Activated naive CD4-positive, alpha-beta T cell treated with anti-CD3 and anti-CD28 coated beads, Interleukin-2, amount 50 U/mL, for 16 hours (primary cell): Measurements from ENCODE around the gene EPB41L5.
A peak's percentile ranks its signal among the peaks of the same experiment; 100 is the strongest.

Experiments used
- DNase-seq: peaks from one replicate; pipeline ENCODE4 v3.0.0-alpha.2; 2020

EPB41L5 gene

DNA sequence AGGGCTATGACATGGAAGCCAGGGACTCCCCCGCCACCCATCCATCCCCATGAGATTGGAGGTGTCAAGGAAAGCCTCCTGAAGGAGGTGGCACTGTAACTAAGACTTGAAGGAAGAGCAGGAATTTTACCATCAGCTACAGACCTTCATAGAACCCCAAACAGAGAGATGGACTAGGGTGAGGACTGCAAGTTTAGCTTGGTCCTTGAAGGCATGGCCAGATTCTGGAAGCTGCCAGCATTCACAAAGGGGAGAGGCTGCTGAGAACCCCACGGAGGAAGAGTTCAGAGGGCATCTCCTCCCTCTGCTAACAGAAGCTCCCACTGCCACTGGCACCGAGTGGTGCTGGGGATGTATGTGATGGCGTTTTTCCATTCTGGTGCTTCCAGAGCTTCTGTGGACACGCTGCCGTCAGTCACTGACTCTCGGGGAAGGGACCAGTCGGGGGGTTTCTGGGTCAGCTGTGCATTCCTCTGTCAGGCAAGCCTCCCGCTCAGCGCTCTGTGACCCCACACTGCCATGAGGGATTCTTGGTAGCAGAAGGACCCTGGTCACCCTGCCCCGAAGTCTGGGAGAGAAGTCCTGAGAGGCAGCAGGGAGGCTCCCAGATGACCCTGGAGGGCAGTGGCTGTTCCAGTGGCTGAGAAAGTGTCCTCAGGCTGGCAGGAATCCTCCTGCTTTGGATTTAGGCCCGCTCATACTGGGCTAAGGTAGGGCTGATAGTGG is 192.2 kb downstream of the EPB41L5 start:
- no peak for DNase-seq

DNA sequence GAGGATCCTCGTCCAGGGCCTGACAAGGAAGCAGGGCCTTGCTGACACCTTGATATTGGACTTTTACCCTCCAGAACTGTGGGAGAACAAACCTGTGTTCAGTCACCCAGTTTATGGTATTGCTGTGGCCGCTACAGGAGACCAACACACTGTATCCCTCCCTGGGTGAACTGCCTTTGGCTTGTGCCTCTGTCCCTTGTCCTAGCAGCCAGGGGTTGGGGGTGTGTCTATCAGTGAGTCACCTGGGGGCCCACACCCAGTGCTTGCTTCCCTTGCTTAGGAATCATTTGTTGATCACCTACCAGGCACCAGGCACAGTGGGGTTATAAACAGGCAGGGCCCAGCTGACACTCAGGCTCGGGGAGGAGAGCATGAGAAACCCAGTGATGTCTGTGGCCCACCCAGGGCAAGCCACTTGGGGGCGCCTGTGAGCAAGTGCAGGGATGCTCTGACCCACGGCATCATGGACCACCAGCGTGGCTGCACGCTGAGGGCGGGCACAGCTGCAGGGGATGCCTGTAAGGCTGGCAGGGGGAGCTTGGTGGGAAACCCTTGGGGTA is 193.2 kb downstream of the EPB41L5 start:
- no peak for DNase-seq

DNA sequence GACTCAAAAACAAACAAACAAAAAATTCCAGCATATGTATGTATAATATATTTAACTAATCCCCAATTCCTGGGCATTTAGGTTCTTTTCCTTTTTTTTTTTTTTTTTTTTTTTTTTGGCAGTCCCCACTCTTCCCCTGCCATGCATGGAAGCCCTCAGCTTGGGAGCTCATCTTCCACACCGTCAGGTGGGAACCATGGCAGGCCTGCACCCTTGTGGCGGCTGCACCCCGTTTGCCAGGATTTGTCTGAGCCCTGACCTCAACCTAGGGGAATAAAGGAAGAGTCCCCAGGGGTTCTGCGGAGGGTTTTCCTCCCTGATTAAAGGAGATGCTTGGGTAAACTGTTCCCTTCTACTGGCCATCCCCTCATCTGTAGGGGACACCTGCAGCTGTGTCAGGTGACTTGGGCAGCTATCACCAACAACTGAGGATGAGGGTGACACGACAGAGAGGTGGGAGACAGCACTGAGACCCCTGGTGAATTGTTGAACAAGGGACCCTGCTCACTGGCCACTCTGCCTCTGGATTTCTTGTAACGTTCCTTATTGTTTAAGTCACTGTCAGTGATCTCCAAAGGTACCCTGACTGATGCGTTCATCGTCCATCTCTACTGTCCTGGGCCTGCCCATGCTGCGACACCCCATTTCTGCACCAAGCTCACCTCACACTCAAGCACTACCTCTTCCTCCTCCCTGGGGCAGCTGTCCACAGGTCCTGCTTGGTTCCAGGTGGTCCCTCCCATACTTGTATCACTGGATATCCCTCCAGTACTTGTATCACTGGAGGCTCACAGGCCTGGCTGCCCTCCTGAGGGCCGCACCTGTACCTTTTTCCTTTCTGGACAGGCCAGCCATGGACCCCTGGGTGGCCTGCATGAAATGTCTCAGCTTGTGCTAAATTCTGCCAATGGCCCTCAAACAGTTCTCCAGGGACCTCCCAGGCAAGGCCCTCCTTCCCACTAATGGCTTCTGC is 195.8 kb downstream of the EPB41L5 start:
- DNase-seq = no peak

DNA sequence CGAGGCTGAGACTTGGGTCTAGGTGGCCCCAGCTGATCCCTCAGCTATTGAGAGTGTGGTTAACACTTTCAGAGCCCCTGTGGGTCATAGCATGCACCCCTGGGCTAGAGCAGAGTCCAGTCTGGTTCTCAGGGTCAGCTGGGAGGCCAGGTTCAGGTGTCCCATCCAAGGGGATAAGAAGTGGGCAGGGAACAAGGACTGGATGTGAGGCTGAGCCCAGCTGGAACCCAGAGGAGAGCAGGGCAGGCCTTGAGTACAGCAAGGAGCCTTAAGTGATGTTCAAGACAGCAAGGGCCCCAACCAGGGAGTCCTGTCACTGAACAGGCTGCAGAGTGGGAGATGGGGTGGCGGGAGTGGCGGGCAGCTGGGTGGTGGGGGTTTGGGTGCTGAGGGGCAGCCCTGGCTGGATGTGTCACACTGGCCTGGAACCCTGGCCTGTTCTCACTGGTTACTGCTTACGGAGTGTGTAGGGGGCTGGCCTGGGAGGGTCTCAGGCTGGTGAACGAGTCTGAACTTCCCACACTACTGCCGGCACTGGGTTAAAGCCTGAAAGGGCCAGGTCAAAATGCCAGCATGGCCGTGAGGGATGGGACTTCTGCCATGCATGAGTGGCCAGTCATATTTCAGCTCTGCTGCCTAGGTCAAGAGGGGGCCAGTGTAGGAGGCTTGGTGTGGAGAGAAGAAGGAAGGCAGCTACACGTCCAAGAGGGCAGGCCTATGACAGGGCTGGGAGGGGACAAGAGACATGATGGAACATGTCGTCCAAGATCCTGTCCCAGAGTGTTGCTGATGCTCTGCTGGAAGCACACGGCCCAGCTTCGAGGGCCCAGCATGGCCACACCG is 196.8 kb downstream of the EPB41L5 start:
- no peak for DNase-seq

DNA sequence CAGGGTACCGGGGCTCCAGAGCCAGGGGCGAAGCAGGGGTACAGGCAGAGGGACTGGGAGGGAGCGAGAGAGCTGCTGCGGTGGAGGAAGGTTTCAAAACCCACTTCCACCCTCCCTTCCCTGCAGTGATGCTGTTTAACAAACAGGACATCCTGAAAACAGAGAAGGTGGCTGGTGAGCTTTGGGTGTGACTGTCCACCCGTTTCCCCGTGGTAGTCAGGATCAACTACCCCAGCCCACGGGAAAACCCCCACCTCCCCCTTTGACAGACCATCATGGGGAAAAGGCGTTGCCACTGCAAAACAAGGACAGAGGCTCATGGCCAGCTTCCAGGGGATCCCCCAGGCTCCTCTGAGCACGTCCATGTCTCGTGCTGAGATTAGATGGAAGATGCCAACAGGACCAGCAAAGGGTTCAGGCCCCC is 197.4 kb downstream of the EPB41L5 start:
- no peak for DNase-seq

DNA sequence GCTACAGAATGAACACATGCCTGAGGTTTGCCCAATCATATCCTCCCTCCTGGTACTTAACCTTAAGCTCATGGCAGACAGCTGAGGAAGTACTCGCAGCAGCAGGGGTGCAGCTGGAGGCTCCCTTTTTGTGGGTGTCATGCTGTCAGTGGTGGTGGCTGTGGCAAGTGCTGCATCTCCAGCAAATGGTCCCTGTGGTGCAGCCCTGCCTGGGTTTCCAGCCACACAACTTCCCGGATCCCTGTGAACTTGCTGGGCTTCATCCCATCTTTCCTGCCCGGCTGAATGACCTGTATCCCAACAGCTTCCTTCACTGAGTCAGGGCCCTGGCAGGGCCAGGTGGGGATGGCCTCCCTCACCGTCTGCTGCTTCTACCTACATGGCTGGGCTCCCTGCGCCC is 205.3 kb downstream of the EPB41L5 start:
- no peak for DNase-seq

DNA sequence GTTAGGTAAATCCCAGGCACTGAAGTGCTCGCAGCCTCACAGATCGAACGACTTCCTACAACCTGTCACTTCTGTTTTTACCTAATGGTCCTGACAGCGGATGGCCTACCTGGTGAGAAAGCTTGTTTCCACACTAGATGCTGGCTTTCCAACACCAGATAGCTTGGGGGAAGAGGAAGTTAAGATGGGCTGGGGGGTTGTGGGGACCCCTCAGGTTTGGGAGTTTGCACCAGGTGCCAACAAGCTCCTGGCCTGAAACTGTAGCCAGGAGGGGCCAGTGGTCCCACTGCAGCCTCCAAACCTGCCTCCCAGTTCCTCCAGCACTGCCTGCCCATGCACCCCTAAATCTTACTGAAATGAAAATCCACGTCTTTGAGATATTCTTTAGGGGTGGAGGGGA is 206.4 kb downstream of the EPB41L5 start:
- DNase-seq = no peak

DNA sequence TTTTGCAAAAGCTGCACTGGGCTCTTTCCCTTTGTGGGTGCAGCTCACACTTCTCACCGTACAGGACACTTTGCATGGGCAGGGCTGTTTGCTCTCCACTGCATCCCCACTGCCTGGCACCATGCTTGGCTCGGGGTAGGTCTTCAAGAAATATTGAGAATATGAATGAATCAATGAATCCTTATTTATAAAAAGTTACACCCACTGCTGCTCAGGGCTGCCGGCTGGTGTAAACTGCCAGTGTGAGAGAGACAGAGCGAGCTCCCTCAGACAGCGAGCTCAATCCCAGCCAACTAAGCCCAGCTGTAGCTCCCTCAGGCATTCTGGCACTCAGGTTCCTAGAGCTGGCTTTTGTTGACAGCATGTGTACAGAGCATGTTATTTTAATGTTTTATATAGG is 206.9 kb downstream of the EPB41L5 start:
- no peak for DNase-seq

DNA sequence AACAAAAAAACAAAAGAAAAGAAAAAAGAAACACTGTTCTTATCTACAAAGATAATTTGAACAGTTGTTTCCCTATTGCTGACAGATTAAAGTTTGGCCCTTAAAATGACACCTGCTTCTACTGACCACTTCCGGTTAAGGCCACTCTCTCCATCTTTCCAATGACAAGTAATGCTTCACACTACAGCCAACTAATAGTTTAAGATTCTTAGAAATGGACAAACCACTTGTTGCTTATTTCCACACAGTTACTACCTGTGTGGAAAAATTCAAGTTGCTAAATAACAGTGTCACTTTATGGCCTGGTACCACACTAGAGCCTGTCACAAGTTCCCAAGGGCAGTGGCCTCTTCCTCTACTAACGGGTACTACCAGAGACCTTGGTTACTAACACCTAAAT is 207.9 kb downstream of the EPB41L5 start:
- DNase-seq = no peak

DNA sequence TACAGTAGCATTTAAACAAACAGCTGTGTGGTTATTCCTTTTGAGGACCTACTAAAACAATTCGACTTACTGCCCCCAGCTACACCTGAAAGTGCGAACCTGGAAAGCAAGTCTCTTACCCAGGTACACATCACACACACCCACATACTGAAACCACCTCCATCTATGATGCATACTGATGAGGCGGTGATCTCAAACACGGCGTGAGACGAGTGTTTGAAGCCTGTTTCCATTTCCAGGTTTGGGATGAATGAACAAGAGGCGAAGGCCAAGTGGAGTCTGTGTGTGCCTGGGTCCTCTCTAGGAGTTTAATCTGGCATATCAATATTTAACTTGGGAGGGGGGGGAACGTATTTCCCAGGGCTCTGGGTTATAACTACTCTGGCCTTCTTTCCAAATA is 208.7 kb downstream of the EPB41L5 start:
- no peak for DNase-seq

DNA sequence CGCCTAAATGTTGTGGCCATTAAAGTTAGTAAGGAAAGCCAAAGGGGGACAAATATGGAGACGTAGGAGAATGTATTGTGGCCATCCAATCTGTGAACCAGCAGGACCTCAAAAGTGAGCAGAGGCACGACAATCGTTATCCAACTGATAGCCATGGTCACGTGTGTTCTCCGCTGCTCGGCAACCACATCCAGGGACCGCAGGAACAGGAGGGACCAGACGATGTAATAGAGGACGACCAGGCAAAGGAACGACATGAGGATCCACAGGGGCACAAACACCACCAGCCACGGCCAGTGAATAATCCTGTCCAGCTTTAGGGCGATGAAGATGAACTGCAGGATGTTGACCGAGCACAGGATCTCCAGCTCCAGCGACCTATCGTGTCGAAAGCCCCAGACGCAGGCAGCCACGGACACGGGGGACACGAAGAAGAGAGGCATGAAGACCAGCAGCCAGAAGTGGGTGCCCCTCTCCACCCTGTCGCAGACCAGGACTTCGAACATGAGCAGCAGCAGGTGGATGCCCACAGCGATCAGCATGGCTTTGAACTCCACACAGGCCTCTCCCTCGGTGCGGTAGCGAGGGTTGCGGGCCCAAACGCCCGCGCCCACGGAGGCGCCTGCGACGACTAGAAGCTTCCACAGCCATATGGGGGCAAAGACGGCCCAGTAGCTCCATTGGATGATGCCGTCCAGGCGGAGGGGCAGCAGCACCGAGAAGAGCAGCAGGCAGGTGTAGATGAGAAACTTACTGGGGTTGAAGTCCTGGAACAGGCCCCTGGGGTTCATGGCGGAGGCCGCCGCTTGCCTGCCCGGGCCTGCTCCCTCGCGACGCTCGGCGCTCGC is 209.5 kb downstream of the EPB41L5 start:
- DNase-seq = no peak

DNA sequence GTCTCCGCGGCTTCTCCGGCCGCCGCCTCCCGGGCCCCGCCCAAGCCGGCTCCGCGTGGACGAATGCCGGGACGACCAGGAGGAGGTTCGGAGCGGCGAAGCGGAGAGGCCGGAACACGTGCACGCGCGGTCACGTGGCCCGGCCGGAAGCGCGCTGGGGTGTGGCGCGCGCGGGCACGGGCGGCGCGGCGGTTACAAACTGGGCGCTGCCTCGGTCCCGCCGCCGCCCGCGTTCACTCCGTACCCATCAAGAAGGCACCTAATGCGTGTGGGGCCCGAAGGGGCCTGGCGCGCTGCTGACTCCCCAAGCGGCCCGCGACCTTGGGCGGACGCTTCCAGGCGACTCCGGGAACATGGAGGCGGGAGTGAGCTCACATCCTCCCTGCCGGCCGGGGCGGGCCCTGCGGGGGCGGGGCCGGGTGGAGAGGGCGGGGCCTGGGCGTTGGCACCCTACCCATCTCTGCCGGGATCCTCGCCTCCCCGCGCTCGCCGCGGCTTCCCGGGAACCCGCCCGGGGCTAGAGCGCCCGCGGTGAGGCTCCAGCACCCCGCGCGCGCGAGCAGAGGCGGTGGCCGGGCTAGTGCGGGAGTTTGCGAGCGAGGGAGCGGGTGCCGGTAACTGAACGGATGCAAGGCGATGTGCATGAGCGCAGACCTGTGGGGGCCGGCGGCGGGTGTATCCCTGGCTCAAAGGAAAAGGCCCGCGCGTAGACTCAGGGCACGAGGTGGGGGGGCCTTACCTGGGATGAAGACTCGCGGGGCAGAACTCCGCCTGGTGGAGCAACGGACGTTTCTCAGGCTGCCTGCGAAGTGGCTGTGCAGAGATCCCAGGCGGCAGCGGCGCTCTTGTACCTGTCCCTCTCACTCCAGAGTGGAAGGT is 210.4 kb downstream of the EPB41L5 start, which contains the start of gene TMEM185B:
TMEM185B (minus strand) TSS at position 367 of the 879 bp plus-strand sequence. CDS start 424 bp downstream, outside the sequence.
- peak; percentile 91 for DNase-seq

DNA sequence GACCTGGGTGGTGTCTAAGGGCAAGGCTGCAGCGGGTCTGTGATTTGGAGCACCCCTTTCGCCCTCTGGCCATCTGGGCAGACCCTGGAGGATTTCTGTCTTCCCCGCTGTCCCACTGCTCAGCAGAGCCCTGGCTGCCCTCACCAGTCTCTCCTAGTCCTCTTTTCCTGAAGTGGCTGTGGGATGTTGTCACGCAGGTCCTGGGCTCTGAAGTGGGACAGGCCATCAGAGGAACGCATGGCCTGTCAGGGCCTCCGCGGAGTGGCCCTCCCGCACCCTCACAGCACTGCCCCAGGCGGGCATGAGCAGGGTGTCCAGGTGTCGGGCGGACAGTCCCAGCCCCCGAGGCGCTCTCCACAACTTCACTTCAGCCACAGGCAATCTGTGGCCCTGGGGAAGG is 211.4 kb downstream of the EPB41L5 start:
- DNase-seq = no peak

DNA sequence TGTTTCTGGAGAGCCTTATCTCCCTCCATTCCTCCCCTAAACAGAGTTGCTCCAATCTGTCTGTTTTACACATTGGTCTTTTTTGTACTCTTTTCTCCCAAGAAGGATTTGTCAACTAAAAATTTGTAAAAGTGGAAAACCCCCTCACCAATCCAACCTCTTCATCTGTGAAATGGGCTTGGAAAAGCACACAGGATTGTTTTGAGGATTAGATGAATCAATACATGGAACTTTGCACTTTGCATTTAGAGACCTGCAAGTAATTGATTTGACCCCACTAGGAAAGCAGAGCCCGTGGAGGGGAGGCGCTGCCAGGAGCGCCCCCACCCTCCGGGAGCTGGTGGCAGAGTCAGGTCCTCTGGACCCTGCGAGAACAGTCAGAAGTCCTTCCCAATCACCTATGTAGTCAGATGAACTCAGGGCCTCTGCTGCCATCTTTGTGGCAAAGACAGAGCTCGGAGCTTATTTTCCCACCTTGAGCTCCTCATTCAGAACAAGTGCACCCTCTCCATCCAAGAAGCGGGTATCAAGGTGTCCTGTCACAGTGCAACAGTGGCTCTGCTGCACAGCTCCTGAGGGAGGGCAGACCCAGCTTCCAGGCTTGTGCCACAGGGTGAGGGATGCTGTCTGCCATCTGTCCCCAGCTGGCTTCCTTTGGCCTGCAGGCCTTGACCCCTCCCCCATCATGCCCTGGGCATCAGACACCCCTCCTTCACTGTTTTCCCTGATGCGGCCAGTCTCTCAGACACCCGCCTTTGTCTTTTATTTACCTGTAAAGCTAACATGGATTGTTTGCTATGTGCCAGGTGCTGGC is 212.1 kb downstream of the EPB41L5 start:
- DNase-seq = no peak

DNA sequence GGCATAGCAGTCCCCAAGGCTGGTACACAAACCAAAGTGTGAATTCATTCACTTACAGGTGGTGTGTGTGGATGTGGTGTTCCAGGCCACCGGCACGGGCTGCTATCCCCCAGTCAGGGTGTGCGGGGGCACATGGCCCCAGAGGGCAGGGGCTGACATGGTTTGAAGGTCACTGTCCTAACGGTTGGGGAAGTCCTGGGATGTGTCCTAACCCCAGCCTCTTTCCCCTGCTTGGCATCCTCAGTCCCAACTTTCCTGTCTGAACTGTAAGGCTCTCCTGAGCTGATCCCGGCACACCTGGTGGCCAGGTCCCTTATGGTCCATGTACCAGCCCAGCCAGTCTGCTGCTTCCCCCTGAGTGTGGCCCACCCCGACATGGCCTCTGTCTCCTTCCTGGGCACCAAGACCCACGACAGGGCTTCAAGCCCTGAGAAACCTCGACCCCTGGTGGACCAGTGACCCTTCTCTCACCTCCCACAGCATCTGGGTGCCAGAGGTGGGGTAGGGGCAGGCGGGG is 212.7 kb downstream of the EPB41L5 start:
- no peak for DNase-seq

DNA sequence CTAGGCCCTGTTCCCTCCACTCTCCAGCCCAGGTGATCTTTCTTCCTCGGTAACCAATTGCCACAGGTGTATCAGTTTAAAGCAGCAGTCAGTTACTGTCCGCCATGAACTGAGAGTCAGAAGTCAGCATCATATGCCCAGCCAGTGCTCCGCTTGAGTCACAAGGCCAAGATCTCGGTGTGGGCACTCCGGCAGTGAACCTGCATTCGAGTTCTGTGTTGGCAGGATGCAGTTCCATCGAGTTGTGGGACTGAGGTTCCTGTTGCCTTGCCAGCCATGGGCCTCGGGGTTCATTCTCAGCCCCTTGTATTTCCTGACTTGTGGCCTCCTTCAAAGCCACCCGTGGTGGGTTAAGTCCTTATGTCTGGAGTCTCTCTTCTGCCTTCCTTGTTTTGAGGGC is 213.4 kb downstream of the EPB41L5 start:
- DNase-seq = no peak

DNA sequence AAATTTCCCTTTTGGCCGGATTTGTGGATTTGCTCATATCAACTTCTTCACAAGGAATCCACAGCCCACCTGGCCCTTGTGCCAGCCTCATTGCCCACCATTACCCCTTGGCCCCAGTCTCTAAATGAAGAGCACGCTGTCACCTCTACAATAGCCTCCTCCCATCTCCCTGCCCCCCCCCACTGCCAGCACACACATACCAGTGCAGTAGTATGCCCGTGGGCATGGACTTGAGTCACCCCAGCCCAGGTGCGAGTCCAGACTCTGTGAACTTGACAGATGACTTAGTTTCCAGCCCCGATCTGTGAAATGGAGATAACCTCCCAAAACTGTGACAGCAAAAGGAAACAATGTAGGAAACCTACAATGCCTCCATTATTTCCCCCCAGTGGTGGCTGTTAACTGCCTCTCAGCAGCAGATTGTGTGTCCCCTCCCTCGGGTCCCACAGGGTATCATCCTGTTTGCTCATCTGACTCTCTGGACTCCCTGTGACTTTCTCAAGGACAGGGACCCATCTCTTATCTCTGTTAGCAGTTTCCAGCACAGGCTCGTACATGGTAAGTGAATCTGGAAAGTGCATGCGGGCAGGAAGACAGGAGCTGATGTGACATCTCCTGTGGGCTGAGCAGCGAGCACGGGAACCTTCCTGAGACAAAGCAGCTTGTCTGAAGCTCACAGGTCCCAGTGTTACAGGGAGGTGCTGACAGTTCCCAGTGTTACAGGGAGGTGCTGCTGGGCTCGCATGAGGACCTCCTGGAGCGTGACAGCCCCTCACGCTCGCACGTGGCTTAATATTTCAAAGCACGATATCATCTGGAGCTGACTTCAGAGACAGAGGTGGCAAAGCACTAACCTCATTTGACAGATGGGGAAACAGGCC is 214.5 kb downstream of the EPB41L5 start:
- peak; percentile 52 for DNase-seq

DNA sequence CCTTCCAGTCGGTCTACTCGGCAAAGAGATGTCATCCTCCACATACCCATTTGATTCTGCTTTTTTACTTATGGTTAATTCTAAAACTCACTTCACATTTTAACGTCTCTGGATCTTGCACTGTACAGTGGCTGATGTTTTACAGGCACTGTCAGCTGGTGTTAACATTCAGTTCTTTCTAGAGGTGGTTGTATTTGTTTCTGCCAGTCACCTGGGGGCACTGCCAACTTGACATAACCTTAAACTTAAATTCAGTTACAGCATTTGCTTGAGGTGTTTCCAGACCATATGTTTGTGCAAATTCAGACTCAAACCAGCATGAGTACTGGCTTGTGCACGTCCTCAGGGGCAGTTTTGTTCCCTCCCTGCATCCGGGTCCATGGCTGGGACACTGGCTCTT is 215.6 kb downstream of the EPB41L5 start:
- no peak for DNase-seq
